SK-N-SH (cell line): ENCODE results near the gene FIGNL2.

ENCODE experiments used
- CHD2 ChIP-seq: fragments of 150-350 bp; IDR thresholded peaks from 2 replicates; pipeline ENCODE4 v1.6.1; 2018; ENCODE audit warnings: low read length; ENCODE audit not compliant: partially characterized antibody
- EP300 ChIP-seq, 2 experiments: IDR thresholded peaks; 2 replicates each; pipeline versions ENCODE4 v1.4.0 to v1.6.1; 2012; ENCODE audit warnings: borderline replicate concordance in 1 of 2, low read depth in 1 of 2, low read length in 1 of 2
- POLR2AphosphoS5 ChIP-seq: IDR thresholded peaks from 2 replicates; pipeline ENCODE4 v1.6.1; 2012; ENCODE audit warnings: low read depth, low read length
- SIN3A ChIP-seq: IDR thresholded peaks from 2 replicates; pipeline ENCODE4 v1.6.1; 2012; ENCODE audit warnings: low read depth, mild to moderate bottlenecking, low read length, moderate library complexity, borderline replicate concordance
- TAF1 ChIP-seq: IDR thresholded peaks from 2 replicates; pipeline ENCODE4 v1.6.1; 2012; ENCODE audit warnings: low read depth, mild to moderate bottlenecking, low read length, moderate library complexity, borderline replicate concordance
- YY1 ChIP-seq: IDR thresholded peaks from 2 replicates; pipeline ENCODE4 v1.4.0; 2012; ENCODE audit warnings: low read depth, mild to moderate bottlenecking
- TF ChIP-seq, protein P1 (sequence below): fragments of 200-600 bp; sonication (generic); IDR thresholded peaks from 2 replicates; pipeline ENCODE4 v1.6.1; 2017; ENCODE audit warnings: antibody characterized with exemption, mild to moderate bottlenecking, moderate library complexity
- TF ChIP-seq, protein P2 (sequence below): IDR thresholded peaks from 2 replicates; pipeline ENCODE4 v1.6.1; 2012; ENCODE audit warnings: mild to moderate bottlenecking, low read depth, low read length, moderate library complexity

DNA sequence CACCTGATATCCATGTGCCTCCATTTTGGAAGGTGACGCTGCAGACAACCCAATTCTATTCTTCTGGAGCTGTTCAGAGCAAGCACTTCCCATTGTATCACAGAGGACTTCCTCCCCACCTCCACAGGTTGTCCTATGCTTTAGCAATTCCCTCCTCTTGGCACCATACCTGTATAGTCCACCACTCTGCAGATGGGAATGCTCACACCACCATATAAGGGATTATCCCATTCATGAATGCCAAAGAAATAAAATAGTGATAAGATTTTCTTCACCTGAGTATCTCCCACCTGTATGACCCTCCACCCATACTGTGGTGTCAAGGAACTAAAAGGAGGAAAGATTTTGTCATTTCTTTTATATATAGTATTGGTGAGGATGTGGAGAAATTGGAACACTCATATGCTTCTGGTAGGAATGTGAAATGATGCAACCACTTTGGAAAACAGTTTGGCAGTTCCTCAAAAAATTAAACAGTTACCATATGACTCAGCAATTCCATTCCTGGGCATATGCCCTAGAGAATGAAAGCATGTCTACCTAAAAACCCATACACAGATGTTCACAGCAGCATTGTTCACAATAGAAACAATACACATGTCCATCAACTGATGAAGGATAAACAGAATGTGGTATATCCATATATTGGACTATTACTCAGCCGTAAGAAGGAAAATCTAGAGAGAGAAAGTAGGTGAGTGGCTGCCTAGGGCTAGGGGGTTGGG lies 75.2 kb downstream of the FIGNL2 start:
- TF ChIP-seq, protein P1, sequence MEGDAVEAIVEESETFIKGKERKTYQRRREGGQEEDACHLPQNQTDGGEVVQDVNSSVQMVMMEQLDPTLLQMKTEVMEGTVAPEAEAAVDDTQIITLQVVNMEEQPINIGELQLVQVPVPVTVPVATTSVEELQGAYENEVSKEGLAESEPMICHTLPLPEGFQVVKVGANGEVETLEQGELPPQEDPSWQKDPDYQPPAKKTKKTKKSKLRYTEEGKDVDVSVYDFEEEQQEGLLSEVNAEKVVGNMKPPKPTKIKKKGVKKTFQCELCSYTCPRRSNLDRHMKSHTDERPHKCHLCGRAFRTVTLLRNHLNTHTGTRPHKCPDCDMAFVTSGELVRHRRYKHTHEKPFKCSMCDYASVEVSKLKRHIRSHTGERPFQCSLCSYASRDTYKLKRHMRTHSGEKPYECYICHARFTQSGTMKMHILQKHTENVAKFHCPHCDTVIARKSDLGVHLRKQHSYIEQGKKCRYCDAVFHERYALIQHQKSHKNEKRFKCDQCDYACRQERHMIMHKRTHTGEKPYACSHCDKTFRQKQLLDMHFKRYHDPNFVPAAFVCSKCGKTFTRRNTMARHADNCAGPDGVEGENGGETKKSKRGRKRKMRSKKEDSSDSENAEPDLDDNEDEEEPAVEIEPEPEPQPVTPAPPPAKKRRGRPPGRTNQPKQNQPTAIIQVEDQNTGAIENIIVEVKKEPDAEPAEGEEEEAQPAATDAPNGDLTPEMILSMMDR, result no peak
- TF ChIP-seq SIN3A, result no peak
- TF ChIP-seq EP300 (IDR thresholded peaks at IDR 0.05; ENCODE audit: borderline replicate concordance in 1 of 2, low read depth in 1 of 2, low read length in 1 of 2), result peak in 1 of 2 experiments; percentile 39; a peak in 1 of 4 replicates
- TF ChIP-seq CHD2, result no peak
- no peak for TF ChIP-seq POLR2AphosphoS5
- TF ChIP-seq YY1, result no peak
- TF ChIP-seq, protein P2, sequence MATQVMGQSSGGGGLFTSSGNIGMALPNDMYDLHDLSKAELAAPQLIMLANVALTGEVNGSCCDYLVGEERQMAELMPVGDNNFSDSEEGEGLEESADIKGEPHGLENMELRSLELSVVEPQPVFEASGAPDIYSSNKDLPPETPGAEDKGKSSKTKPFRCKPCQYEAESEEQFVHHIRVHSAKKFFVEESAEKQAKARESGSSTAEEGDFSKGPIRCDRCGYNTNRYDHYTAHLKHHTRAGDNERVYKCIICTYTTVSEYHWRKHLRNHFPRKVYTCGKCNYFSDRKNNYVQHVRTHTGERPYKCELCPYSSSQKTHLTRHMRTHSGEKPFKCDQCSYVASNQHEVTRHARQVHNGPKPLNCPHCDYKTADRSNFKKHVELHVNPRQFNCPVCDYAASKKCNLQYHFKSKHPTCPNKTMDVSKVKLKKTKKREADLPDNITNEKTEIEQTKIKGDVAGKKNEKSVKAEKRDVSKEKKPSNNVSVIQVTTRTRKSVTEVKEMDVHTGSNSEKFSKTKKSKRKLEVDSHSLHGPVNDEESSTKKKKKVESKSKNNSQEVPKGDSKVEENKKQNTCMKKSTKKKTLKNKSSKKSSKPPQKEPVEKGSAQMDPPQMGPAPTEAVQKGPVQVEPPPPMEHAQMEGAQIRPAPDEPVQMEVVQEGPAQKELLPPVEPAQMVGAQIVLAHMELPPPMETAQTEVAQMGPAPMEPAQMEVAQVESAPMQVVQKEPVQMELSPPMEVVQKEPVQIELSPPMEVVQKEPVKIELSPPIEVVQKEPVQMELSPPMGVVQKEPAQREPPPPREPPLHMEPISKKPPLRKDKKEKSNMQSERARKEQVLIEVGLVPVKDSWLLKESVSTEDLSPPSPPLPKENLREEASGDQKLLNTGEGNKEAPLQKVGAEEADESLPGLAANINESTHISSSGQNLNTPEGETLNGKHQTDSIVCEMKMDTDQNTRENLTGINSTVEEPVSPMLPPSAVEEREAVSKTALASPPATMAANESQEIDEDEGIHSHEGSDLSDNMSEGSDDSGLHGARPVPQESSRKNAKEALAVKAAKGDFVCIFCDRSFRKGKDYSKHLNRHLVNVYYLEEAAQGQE, result no peak
- no peak for TF ChIP-seq TAF1
